HepG2 (cell line): ENCODE results near the gene SLC43A1. TPM values are rescaled to one million over a fixed set of nuclear protein-coding genes. Genes with fewer than 3 reads are reported as not detected.

Experiments
- ATAC-seq: fragments of 200-7000 bp; cut with Tn5 transposase; 3 replicates; pipeline ENCODE4 v1.9.1; 2020; ENCODE audit warnings: mild to moderate bottlenecking, moderate library complexity
- BruUV-seq: library from RNA; stranded (reverse); fragments of 400-500 nt; replicated peaks from 2 replicates; lab custom pipeline; 2021; lab: Mats Ljungman, UMichigan
- CTCF ChIA-PET: fragments of 300-600 bp; formaldehyde crosslinking; extraction: SDS; loops from one replicate; lab custom pipeline; 2021; ENCODE audit warnings: low total read pairs, inconsistent platforms, low intra/inter-chr PET ratio; lab: Yijun Ruan, JAX
- POLR2A ChIA-PET: fragments of 350-600 bp; sonication (Branson Sonifier 250); formaldehyde crosslinking; loops from one replicate; lab custom pipeline; 2020; ENCODE audit warnings: antibody characterized with exemption, inconsistent platforms; lab: Yijun Ruan, JAX
- DNase-seq: peaks from one replicate; pipeline ENCODE4 v3.0.0-alpha.2; 2015; ENCODE audit warnings: low spot score
- FAIRE-seq: peaks from 3 replicates; lab custom pipeline; 2011; peaks lifted over from hg19 to GRCh38; lab: Jason Lieb, UNC
- H2AFZ ChIP-seq: one replicate; pipeline ENCODE4 v1.6.1; 2011; ENCODE audit warnings: low read length, inconsistent platforms
- H3K27ac ChIP-seq: fragments of 300-600 bp; 3 replicates; pipeline ENCODE4 v1.8.0; 2011; ENCODE audit warnings: mixed run types, mild to moderate bottlenecking, mixed read lengths, low read length, inconsistent platforms; ENCODE audit not compliant: insufficient read depth; ENCODE audit errors: extremely low read length
- H3K27me3 ChIP-seq, 2 experiments: fragments of 200-600 bp in 1 of 2; 2 replicates in 1 of 2; 3 replicates in 1 of 2; pipeline versions ENCODE4 v1.6.0 to v1.8.0; 2011; ENCODE audit warnings: low read length in 2 of 2, mild to moderate bottlenecking in 2 of 2, moderate library complexity in 2 of 2, inconsistent platforms in 1 of 2; ENCODE audit not compliant: insufficient read depth in 2 of 2, control insufficient read depth in 1 of 2
- H3K36me3 ChIP-seq, 2 experiments: fragments of 200-600 bp in 1 of 2; replicated peaks in 1 of 2; 2 replicates in 1 of 2; 3 replicates in 1 of 2; pipeline versions ENCODE4 v1.5.1 to v1.8.0; 2011; ENCODE audit warnings: low read length in 2 of 2, inconsistent platforms in 1 of 2; ENCODE audit not compliant: insufficient read depth in 2 of 2, control insufficient read depth in 1 of 2
- H3K4me1 ChIP-seq: 2 replicates; pipeline ENCODE4 v1.5.1; 2012; ENCODE audit warnings: low read length, inconsistent platforms; ENCODE audit not compliant: insufficient read depth
- H3K4me2 ChIP-seq: 2 replicates; pipeline ENCODE4 v1.6.0; 2011; ENCODE audit warnings: low read depth, low read length, inconsistent platforms
- H3K4me3 ChIP-seq, 3 experiments: fragments of 200-600 bp in 1 of 3; sonication (generic), shearing (Covaris generic) in 1 of 3; replicated peaks in 1 of 3; 2 replicates each; pipeline ENCODE4 v1.5.1; 2011 to 2016; ENCODE audit warnings: low read length in 3 of 3, inconsistent platforms in 2 of 3, low read depth in 2 of 3, mild to moderate bottlenecking in 2 of 3, control low read depth in 1 of 3, mixed read lengths in 1 of 3; ENCODE audit not compliant: insufficient read depth in 1 of 3
- H3K79me2 ChIP-seq: one replicate; pipeline ENCODE4 v1.6.1; 2011; ENCODE audit warnings: low read length, inconsistent platforms; ENCODE audit not compliant: insufficient read depth
- H3K9ac ChIP-seq: 2 replicates; pipeline ENCODE4 v1.6.0; 2011; ENCODE audit warnings: mild to moderate bottlenecking, low read depth, low read length, inconsistent platforms; ENCODE audit not compliant: insufficient read depth
- H3K9me3 ChIP-seq: 2 replicates; pipeline ENCODE4 v1.5.1; 2012; ENCODE audit warnings: mild to moderate bottlenecking, low read length
- H4K20me1 ChIP-seq: 2 replicates; pipeline ENCODE4 v1.6.0; 2011; ENCODE audit warnings: inconsistent platforms, mild to moderate bottlenecking, low read length, moderate library complexity; ENCODE audit not compliant: insufficient read depth
- DPF2 ChIP-seq: sonication (generic); formaldehyde crosslinking; IDR thresholded peaks from 2 replicates; pipeline ENCODE4 v1.4.0; 2020; ENCODE audit warnings: mild to moderate bottlenecking, low read depth, missing genetic modification reagents, borderline replicate concordance
- KLF6 ChIP-seq: IDR thresholded peaks from 2 replicates; pipeline ENCODE4 v1.8.0; 2016; ENCODE audit warnings: missing biosample characterization, missing genetic modification reagents
- NCOA1 ChIP-seq: sonication (generic); formaldehyde crosslinking; IDR thresholded peaks from 2 replicates; pipeline ENCODE4 v1.9.0; 2021; ENCODE audit warnings: missing genetic modification reagents
- NR1H2 ChIP-seq: sonication (generic); formaldehyde crosslinking; IDR thresholded peaks from 2 replicates; pipeline ENCODE4 v1.8.1; 2022; ENCODE audit warnings: low read depth, missing genetic modification reagents, borderline replicate concordance
- PLRG1 ChIP-seq: fragments of 450-650 bp; conservative IDR thresholded peaks from 2 replicates; pipeline ENCODE4 v1.6.1; 2016
- RXRB ChIP-seq: IDR thresholded peaks from 2 replicates; pipeline ENCODE4 v1.6.1; 2016; ENCODE audit warnings: borderline replicate concordance, missing genetic modification reagents, missing compliant biosample characterization
- SALL1 ChIP-seq: sonication (generic); formaldehyde crosslinking; IDR thresholded peaks from 2 replicates; pipeline ENCODE4 v1.8.0; 2022; ENCODE audit warnings: mild to moderate bottlenecking, missing genetic modification reagents
- SMAD3 ChIP-seq: sonication (generic); formaldehyde crosslinking; IDR thresholded peaks from 2 replicates; pipeline ENCODE4 v1.4.0; 2020; ENCODE audit warnings: missing genetic modification reagents
- ZFP62 ChIP-seq: sonication (generic); formaldehyde crosslinking; IDR thresholded peaks from 2 replicates; pipeline ENCODE4 v1.4.0; 2020; ENCODE audit warnings: missing genetic modification reagents
- ZNF136 ChIP-seq: sonication (generic); formaldehyde crosslinking; IDR thresholded peaks from 2 replicates; pipeline ENCODE4 v1.8.1; 2022; ENCODE audit warnings: low read depth, mild to moderate bottlenecking, moderate library complexity, missing genetic modification reagents
- ZNF224 ChIP-seq: sonication (generic); formaldehyde crosslinking; IDR thresholded peaks from 2 replicates; pipeline ENCODE4 v1.5.0; 2020; ENCODE audit warnings: mild to moderate bottlenecking, missing genetic modification reagents
- ZNF83 ChIP-seq: sonication (generic); formaldehyde crosslinking; IDR thresholded peaks from 2 replicates; pipeline ENCODE4 v1.4.0; 2020; ENCODE audit warnings: missing genetic modification reagents, mild to moderate bottlenecking, borderline replicate concordance
- WGBS: methylation state at CpG from one replicate; pipeline ENCODE4 v1.1.6; 2017; ENCODE audit warnings: low lambda C conversion rate; 5-methylcytosine and 5-hydroxymethylcytosine counted together
- in situ Hi-C: cut with HindIII; loops from 2 replicates; pipeline ENCODE4 v1.10.0; 2017; ENCODE audit warnings: low pct_unique_long_range_greater_than_20kb; ENCODE audit not compliant: extremely low pct_ligation_motif_present
- intact Hi-C: fragments of 100-400 bp; cut with micrococcal nuclease; formaldehyde crosslinking; loops from one replicate; pipeline ENCODE4 v1.10.0; 2022; ENCODE audit not compliant: unreplicated experiment
- polyA plus RNA-seq, 8 experiments: library from polyadenylated mRNA; depleted of rRNA in 3 of 8; stranded (reverse) in 7 of 8; unstranded in 1 of 8; fragments of >200 nt; fragmentation: Illumina TruSeq in 4 of 8; extraction: Trizol in 4 of 8; gene quantifications; 2 replicates each; pipeline versions ENCODE4 v1.2.1 to v1.2.3, GENCODE V29; 2011 to 2016; ENCODE audit warnings: low read depth in 4 of 8, missing spikeins in 1 of 8, mixed read lengths in 1 of 8; ENCODE audit not compliant: insufficient read depth in 1 of 8
- total RNA-seq, 5 experiments: library from RNA; depleted of rRNA; stranded (reverse); fragments of >200 nt; fragmentation: Illumina TruSeq; extraction: Trizol; gene quantifications; 2 replicates each; pipeline ENCODE4 v1.2.3, GENCODE V29; 2016; ENCODE audit warnings: low read depth in 1 of 5
- TF ChIP-seq, protein P1 (sequence below): sonication (generic); formaldehyde crosslinking; IDR thresholded peaks from 2 replicates; pipeline ENCODE4 v1.5.0; 2020; ENCODE audit warnings: missing genetic modification reagents
- TF ChIP-seq, protein P2 (sequence below): IDR thresholded peaks from 2 replicates; pipeline ENCODE4 v1.6.1; 2016; ENCODE audit warnings: missing compliant biosample characterization, missing genetic modification reagents, borderline replicate concordance
- TF ChIP-seq, protein P3 (sequence below): sonication (generic); formaldehyde crosslinking; IDR thresholded peaks from 2 replicates; pipeline ENCODE4 v1.8.1; 2022; ENCODE audit warnings: low read depth, mild to moderate bottlenecking, missing genetic modification reagents
- TF ChIP-seq, protein P4 (sequence below): sonication (generic); formaldehyde crosslinking; conservative IDR thresholded peaks from 2 replicates; pipeline ENCODE4 v1.8.0; 2022; ENCODE audit warnings: low read depth, missing genetic modification reagents

Gene SLC43A1
- total and polyA plus RNA-seq, 2 of the 13 experiments (the other 11 are each of a cell fraction or from before 2014, with no cell fraction given), result 72.3 to 87.6 TPM

DNA sequence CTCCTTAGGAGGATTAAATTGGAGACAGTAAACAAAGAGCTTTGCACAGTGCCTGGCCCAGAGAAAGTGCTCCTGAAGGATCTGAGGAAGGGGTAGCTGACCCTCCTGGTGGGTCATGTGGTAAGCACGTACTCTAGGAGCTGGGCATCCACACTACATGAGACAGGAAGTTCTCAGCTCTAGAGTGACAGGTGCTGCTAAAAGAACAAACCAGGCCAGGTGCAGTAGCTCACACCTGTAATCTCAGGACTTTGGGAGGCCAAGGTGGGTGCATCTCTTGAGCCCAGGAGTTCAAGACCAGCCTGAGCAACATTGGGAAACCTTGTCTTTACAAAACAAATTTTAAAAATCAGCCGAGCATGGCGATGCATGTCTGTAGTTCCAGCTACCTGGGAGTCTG, 13.1 kb downstream of the SLC43A1 start:
- Histone ChIP-seq H3K79me2 (peaks cover 50% of the 10 kb centered on the region), H3K4me1 (peaks cover 98% of the 10 kb centered on the region), H2AFZ (no peak overlapping the region), H3K9me3 (no peaks in the 10 kb centered on the region), H4K20me1 (peaks cover 13% of the 10 kb centered on the region), H3K27ac (peak overlapping the region; percentile 55), H3K27me3 (no peaks in the 10 kb centered on the region), H3K4me2 (0 out of 2 replicates have a peak overlapping the region, but pooled peaks have one; percentile 14), H3K36me3 (peaks cover 14 to 54% of the 10 kb centered on the region in 2 experiments; a peak in 4 of 5 replicates), H3K9ac (no peak overlapping the region), H3K4me3 (no peak overlapping the region)
- no peak for DNase-seq
- ATAC-seq, result no peak
- WGBS, result 66% methylated on average over 3 of the region's 3 CpGs
- intact Hi-C loops (no loop called here), in situ Hi-C loops (no loop called here)
- BruUV-seq, result no TSS peak
- no peak for FAIRE-seq
- ChIA-PET CTCF (interaction anchor here (1.2 kb wide), 1 partner anchor 12 kb away, joined by 4 read pairs; the partner anchor contains the start of gene SLC43A1), POLR2A (interaction anchor here (0.6 to 9.7 kb wide), 5 partner anchors 9 to 252 kb away, joined by 3 to 111 read pairs (median 3); partner anchors contain the start of gene SLC43A1)
- no peak for TF ChIP-seq SMAD3 (CRISPR knock-in tag)
- TF ChIP-seq DPF2 (CRISPR knock-in tag), result no peak
- TF ChIP-seq ZNF83 (CRISPR knock-in tag), result no peak
- TF ChIP-seq, protein P1, sequence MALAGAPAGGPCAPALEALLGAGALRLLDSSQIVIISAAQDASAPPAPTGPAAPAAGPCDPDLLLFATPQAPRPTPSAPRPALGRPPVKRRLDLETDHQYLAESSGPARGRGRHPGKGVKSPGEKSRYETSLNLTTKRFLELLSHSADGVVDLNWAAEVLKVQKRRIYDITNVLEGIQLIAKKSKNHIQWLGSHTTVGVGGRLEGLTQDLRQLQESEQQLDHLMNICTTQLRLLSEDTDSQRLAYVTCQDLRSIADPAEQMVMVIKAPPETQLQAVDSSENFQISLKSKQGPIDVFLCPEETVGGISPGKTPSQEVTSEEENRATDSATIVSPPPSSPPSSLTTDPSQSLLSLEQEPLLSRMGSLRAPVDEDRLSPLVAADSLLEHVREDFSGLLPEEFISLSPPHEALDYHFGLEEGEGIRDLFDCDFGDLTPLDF (CRISPR knock-in tag), result no peak
- no peak for TF ChIP-seq RXRB (CRISPR knock-in tag)
- TF ChIP-seq, protein P2, sequence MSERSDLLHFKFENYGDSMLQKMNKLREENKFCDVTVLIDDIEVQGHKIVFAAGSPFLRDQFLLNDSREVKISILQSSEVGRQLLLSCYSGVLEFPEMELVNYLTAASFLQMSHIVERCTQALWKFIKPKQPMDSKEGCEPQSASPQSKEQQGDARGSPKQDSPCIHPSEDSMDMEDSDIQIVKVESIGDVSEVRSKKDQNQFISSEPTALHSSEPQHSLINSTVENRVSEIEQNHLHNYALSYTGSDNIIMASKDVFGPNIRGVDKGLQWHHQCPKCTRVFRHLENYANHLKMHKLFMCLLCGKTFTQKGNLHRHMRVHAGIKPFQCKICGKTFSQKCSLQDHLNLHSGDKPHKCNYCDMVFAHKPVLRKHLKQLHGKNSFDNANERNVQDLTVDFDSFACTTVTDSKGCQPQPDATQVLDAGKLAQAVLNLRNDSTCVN (CRISPR knock-in tag), result no peak
- no peak for TF ChIP-seq ZNF224 (CRISPR knock-in tag)
- TF ChIP-seq, protein P3, sequence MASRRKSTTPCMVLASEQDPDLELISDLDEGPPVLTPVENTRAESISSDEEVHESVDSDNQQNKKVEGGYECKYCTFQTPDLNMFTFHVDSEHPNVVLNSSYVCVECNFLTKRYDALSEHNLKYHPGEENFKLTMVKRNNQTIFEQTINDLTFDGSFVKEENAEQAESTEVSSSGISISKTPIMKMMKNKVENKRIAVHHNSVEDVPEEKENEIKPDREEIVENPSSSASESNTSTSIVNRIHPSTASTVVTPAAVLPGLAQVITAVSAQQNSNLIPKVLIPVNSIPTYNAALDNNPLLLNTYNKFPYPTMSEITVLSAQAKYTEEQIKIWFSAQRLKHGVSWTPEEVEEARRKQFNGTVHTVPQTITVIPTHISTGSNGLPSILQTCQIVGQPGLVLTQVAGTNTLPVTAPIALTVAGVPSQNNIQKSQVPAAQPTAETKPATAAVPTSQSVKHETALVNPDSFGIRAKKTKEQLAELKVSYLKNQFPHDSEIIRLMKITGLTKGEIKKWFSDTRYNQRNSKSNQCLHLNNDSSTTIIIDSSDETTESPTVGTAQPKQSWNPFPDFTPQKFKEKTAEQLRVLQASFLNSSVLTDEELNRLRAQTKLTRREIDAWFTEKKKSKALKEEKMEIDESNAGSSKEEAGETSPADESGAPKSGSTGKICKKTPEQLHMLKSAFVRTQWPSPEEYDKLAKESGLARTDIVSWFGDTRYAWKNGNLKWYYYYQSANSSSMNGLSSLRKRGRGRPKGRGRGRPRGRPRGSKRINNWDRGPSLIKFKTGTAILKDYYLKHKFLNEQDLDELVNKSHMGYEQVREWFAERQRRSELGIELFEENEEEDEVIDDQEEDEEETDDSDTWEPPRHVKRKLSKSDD (CRISPR knock-in tag), result no peak
- TF ChIP-seq PLRG1, result no peak
- no peak for TF ChIP-seq NCOA1 (CRISPR knock-in tag)
- TF ChIP-seq, protein P4, sequence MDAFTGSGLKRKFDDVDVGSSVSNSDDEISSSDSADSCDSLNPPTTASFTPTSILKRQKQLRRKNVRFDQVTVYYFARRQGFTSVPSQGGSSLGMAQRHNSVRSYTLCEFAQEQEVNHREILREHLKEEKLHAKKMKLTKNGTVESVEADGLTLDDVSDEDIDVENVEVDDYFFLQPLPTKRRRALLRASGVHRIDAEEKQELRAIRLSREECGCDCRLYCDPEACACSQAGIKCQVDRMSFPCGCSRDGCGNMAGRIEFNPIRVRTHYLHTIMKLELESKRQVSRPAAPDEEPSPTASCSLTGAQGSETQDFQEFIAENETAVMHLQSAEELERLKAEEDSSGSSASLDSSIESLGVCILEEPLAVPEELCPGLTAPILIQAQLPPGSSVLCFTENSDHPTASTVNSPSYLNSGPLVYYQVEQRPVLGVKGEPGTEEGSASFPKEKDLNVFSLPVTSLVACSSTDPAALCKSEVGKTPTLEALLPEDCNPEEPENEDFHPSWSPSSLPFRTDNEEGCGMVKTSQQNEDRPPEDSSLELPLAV, result no peak
- TF ChIP-seq SALL1 (CRISPR knock-in tag), result no peak
- no peak for TF ChIP-seq ZFP62 (CRISPR knock-in tag)
- no peak for TF ChIP-seq KLF6 (CRISPR knock-in tag)
- no peak for TF ChIP-seq NR1H2
- no peak for TF ChIP-seq ZNF136 (CRISPR knock-in tag)
